ENCODE data around the gene EEF2K. TPM values are rescaled to one million over a fixed set of nuclear protein-coding genes. Genes with fewer than 3 reads are reported as not detected.
"Not testable (repeated sequence)": the region's sequence is repeated elsewhere in the genome, so short reads cannot be mapped to it uniquely, and the experiment has no call there.

Gene EEF2K
- polyA plus RNA-seq, 5 donors: 18.8 to 25.9 (median 20.3) TPM

DNA sequence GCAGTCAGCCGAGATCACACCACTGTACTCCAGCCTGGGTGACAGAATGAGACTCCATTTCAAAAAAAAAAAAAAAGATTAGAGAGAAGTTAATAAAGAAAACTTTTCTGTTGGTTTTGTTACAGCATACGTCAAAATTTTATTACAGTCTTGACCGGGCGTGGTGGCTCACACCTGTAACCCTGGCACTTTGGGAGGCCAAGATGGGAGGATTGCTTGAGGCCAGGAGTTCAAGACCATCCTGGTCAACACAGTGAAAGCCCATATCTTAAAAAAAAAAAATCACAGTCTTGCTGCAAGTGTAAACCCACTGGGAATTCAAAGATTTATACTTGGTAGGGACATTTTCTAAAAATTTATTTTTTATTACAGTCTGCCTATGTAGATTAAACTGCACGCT is 84.9 kb downstream of the EEF2K start:
- no peak for DNase-seq

- no peak for DNase-seq
Observed at GRCh38 chr16:22291860-22292318, 85.8 kb downstream of the EEF2K start.

- no peak for DNase-seq
Observed at GRCh38 chr16:22292320-22292719, 86.2 kb downstream of the EEF2K start.

- DNase-seq: no peak
Observed at GRCh38 chr16:22293137-22294106, 87.3 kb downstream of the EEF2K start.

DNA sequence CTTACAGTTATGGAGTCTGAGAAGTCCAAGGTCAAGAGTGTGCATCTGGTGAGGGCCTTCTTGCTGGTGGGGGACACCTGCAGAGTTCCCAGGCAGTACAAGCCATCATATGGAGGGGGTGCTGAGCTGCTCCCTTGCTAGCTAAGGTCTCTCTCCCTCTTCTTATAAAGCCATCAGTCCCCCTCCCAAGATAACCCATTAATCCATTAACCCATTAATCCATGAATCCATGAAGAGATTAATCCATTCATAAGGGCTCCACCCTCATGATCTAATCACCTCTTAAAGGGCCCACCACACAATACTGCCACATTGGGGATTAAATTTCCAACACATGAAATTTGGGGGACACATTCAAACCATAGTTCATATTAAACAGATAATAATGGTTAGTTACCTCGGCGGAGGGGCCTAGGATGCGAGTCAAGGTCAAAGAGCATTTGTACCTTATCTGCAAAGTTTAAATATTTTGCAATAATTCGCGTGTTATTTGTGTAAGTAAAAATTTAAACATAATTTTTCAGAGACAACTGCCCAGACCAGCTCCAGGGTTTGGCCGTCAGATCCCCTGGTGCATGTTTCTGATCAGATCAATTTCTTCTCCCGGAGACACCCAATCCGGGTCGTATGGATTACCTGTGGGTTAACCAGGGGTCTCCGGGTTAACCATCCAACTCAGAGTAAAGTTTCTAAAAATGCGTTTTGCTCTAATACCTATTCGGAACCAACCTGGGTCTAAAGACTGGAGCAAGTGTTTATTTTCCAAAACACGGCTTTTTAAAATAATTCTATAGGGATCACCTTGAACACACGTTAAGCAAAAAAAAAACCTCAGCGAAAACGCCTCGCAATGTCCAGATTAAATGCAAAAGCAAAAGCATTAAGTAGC is 90.4 kb downstream of the EEF2K start:
- peak in 1 of 2 donors; percentile 4 for DNase-seq

- peak; percentile 100 for DNase-seq
Observed at GRCh38 chr16:22297114-22297870, 91.2 kb downstream of the EEF2K start, which contains the start of gene POLR3E. POLR3E (plus strand) TSS chr16:22297409; CDS start chr16:22302969, 5,560 bp downstream.

GRCh38 chr16:22297871-22298733 is 92.0 kb downstream of the EEF2K start:
- DNase-seq: peak; percentile 75 to 78

DNA sequence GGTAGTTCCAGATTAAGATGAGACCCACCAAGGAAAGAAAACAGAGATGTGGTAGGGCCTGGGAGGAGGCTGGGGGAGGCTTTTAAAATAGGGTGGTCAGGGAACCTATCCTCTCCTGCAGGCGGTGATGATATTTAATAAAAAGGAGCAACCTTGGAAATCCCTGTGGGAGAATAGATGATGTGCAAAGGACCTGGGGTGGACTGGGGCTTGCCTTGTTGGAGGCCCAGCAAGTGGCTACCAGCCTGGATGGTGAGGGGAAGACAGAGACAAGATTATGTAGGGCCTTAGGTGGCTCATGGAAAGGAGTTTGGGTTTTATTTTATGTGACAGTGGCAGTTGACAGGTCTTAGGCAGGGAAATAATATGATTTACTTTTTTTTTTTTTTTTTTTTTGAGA is 93.0 kb downstream of the EEF2K start:
- DNase-seq: no peak

DNA sequence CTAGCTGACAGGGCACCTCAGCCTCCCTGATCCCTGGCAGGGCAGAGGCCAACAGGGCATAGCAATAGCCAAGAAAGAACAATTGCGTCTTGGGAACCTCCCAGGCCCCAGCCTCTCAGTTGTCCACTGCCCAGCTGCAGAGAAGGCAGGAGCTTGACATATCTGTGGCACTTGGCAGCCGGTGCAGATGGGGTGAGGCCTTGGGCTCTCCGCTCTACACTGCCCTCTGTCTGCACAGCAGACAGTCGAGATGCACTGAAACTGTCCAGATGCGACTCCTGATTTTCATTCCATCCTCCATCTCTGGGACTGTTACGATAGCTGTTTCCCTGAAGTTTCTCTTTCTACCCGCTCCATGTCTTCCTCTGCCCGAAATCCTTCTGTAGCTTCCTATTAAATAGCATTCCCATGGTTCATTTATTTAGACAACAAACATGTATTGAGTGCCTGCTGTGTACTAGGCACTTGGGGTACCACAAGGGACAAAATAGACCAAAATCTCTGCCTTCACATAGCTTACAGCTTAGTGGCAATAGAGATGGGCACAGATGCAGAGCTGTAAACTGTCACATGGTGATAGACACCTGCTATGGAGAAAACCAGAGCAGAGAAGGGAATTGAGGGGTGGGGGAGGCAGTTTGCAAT is 94.5 kb downstream of the EEF2K start:
- DNase-seq: peak in 1 of 2 donors; percentile 7

DNA sequence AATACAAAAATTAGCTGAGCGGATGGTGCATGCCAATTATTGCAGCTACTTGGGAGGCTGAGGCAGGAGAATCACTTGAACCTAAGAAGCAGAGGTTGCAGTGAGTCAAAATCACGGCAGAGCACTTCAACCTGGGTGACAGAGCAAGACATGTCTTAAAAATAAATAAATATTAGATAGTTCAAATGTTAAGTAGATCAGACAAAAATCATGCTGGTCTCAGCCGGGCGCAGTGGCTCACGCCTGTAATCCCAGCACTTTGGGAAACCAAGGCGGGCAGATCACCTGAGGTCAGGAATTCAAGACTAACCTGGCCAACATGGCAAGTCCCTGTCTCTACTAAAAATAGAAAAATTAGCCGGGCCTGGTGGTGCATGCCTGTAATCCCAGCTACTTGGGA is 95.3 kb downstream of the EEF2K start:
- DNase-seq: not testable (repeated sequence)

DNA sequence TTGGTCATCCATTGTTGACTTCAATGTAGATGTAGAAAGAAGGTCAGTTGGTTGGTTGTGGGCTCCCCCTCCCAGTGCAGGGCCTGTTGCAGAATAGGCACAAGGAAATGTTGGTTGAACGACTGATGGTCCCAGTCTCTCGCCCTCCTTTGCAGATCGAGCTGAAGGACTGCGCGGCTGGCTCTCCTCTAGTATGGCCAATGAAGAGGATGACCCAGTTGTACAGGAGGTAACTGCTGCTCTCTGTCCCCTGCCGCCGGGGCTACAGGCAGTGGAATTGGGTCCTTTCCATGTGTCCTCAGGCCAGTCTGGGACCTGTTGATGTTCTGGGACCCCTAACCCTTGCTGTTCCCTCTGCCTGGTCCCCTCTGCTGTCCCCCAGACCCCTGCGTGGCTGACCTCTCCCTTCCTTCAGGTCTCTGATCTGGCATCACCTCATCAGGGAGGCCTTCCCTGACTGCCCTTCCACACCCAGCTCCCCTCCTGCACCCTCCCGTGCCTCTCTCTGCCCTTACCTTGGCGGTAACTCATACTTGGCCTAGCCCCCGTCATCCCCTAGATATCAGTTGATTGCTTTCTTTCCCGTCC is 96.8 kb downstream of the EEF2K start:
- no peak for DNase-seq

DNA sequence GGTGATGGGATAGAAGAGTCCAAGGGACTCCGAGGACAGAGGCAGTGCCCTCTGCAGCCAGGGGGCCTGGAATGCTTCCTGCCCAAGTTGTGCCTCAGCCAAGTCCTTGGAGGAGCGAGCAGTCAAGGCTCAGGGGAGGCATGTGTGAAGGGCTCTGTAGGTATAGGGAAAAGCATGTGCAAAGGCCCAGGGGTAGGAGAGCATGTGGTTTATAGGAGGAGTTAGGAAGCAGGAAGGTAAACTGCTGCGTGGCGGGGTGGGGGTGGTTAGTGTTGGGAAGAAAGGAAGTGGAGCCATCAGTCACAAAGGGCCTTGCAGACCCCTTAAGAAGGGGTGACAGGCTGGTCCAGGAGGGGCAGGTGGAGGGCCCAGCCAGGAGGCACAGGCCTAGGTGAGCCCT is 98.3 kb downstream of the EEF2K start:
- no peak for DNase-seq

DNA sequence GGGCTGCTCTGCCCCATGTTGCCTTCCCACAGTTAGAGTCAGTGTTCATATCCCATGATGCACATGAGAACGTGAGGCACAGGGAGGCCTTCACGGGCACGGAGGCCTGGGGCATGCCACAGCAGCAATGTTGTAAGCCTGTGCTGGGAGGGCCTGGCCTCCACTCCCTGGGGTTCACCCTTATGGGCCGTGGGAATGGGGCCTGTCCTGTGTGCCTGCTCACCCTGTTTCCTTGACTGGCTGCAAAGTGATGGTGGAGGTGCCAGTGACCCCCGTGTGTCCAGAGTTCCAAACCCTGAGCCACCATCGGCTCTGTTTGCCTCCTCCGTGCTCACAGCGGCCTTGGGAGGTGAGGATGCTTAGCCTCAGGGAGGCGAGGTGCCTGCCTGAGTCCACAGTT is 100.7 kb downstream of the EEF2K start:
- DNase-seq: no peak

- DNase-seq: no peak
Observed at GRCh38 chr16:22307838-22308237, 101.8 kb downstream of the EEF2K start.

- no peak for DNase-seq
Observed at GRCh38 chr16:22308824-22309520, 102.9 kb downstream of the EEF2K start.

GRCh38 chr16:22311520-22311919 is 105.4 kb downstream of the EEF2K start:
- DNase-seq: no peak

DNA sequence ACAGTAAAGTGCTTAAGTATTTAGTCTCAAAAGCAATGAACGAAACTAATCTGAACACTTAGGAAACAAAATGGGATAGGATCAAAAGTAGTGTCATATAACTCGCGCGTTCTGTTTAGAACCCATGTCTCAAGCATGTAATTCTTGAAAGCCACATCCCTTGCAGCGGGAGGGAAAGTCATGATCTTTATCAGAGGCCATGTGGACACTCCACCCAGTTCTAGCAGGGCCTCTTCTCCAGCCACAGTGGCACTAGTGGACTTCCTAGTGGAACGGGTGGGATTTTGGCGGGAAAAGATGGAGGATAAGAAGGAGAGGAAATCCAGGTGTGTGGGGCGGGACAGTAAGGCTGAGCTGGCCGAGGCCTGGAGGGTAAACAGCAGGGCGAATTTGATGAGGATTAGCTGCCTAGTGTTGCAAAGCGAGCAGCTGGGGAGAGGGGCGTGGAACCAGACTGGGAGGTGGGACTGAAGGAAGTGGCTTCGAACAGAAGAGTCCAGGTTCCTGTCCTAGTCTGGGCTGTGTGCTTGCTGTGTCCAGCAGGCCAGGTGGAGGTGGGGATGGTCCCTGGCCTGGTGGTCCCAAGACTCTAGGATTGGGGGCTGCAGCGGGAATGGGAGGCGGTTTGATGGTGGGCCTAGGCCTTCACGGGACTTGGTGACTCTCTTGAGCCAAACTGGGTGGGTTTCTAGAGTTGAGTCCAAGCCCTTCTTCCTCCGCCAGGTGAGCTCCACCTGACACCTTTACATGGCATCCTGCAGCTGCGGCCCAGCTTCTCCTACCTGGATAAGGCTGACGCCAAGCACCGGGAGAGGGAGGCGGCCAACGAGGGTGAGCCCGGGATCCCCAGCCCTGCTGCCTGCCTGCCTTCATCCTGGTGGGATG is 107.1 kb downstream of the EEF2K start:
- DNase-seq: no peak

Measured in right lung (tissue), 5 donors.